Right lobe of liver (tissue), 4 donors: ENCODE data around the gene IGFL4.

Source experiments
- CTCF ChIP-seq, 4 donors: fragments of 200-600 bp in 3 of 4; fragments of 450-650 bp in 1 of 4; IDR thresholded peaks; one replicate each; pipeline versions ENCODE4 v1.5.1 to v1.8.0; 2016 to 2022; ENCODE audit warnings: antibody characterized with exemption in 4 of 4, mild to moderate bottlenecking in 2 of 4
- POLR2A ChIP-seq: fragments of 450-650 bp; IDR thresholded peaks from one replicate; pipeline ENCODE4 v1.6.1; 2017; ENCODE audit warnings: antibody characterized with exemption, mild to moderate bottlenecking
- donor health status: DM: no; HTN: no; CAD: no.
- donor health status: DM: no; HTN: no; CAD: no.
- donor health status: DM: no; HTN: yes; CAD: no.

DNA sequence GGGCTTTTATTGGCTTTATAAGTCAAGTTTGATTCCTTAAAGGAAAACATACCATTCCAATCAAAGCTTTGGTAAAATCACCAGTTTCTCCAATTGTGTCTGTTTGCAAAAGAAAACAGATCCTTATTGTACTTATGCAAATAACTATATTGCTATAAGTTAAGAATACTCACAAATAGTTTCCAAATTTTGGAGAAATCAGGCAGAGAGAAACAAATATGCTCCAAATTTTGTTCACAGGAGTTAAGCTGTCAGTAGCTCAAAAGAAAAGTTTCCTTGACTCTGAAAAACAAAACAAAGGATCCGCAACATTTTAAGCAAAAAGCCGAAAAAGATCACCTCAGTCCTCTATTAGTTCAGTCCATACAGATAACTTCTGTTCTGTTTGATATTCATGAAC lies 19.2 kb upstream of the IGFL4 start:
- TF ChIP-seq CTCF (IDR thresholded peaks at IDR 0.05) = no peak
- no peak for TF ChIP-seq POLR2A
